DOHH2 (cell line): ENCODE data around the gene PPP1R18.

Experiments used
- EZH2phosphoT487 ChIP-seq: fragments of 200-600 bp; sonication (generic); IDR thresholded peaks from 2 replicates; pipeline ENCODE4 v1.6.1; 2017; ENCODE audit warnings: borderline replicate concordance, mild to moderate bottlenecking, antibody characterized with exemption, low read length, moderate library complexity, mixed read lengths
- TF ChIP-seq, protein P1 (sequence below): fragments of 200-600 bp; sonication (generic); IDR thresholded peaks from one replicate; pipeline ENCODE4 v1.5.1; 2014; ENCODE audit warnings: antibody characterized with exemption, mild to moderate bottlenecking, low read depth, low read length; ENCODE audit not compliant: poor library complexity, severe bottlenecking

DNA sequence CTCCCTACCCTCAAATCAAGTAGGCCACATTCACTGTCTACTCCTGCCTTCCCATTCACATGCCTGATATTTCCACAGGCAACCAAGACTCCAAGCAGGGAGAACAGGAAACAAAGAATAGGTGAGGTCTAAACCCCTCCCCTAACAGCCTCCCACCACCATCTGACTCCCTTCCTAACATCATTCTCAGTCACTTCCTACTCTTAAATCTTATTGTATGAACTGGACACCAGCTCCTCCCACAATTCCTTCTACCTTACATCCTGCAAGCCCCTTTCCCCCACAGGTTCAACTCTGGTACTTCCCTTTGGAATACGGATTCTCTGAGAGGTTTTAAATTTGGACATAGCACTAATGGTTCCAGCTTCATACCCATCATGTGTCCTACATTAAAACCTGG is 40.5 kb downstream of the PPP1R18 start:
- no peak for TF ChIP-seq EZH2phosphoT487
- TF ChIP-seq, protein P1, sequence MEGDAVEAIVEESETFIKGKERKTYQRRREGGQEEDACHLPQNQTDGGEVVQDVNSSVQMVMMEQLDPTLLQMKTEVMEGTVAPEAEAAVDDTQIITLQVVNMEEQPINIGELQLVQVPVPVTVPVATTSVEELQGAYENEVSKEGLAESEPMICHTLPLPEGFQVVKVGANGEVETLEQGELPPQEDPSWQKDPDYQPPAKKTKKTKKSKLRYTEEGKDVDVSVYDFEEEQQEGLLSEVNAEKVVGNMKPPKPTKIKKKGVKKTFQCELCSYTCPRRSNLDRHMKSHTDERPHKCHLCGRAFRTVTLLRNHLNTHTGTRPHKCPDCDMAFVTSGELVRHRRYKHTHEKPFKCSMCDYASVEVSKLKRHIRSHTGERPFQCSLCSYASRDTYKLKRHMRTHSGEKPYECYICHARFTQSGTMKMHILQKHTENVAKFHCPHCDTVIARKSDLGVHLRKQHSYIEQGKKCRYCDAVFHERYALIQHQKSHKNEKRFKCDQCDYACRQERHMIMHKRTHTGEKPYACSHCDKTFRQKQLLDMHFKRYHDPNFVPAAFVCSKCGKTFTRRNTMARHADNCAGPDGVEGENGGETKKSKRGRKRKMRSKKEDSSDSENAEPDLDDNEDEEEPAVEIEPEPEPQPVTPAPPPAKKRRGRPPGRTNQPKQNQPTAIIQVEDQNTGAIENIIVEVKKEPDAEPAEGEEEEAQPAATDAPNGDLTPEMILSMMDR = no peak
